ENCODE measurements around the gene FZD4. TPM values are rescaled to one million over a fixed set of nuclear protein-coding genes. Genes with fewer than 3 reads are reported as not detected.

FZD4 gene
- polyA plus RNA-seq, 3 donors, result 0.05 TPM; not detected in 2

GRCh38 chr11:86941871-86942599 lies 13.2 kb downstream of the FZD4 start:
- H3K27ac Mint-ChIP-seq, result no peak overlapping the region
- no peak for DNase-seq
- peaks cover 0 to 3% (median 2%) of the 10 kb centered on the region in 3 donors for H3K27me3 Mint-ChIP-seq (ENCODE audit: low read depth in 3 of 3)
- WGBS (ENCODE audit: insufficient coverage), result 0% methylated on average over 1 of the region's 4 CpGs
- Histone ChIP-seq H3K4me3 (replicated peaks in 1 of 3; ENCODE audit: low read depth in 2 of 3, low read length in 3 of 3) (no peak overlapping the region), H3K4me1 (ENCODE audit: control insufficient read depth in 1 of 2, insufficient read depth in 2 of 2, low read length in 2 of 2) (no peaks in the 10 kb centered on the region), H3K9me3 (replicated peaks in 1 of 2; ENCODE audit: control insufficient read depth in 1 of 2, insufficient read depth in 1 of 2, low read length in 2 of 2) (no peaks in the 10 kb centered on the region), H3K4me2 (replicated peaks; ENCODE audit: extremely low read depth, low read length, poor library complexity, severe bottlenecking) (no peak overlapping the region), H3K27ac (ENCODE audit: low read depth in 1 of 2, low read length in 2 of 2) (no peak overlapping the region), H3K9ac (ENCODE audit: insufficient read depth, low read length, poor library complexity, severe bottlenecking) (no peak overlapping the region), H3K27me3 (ENCODE audit: control insufficient read depth in 2 of 2, insufficient read depth in 2 of 2, low read length in 2 of 2) (no peaks in the 10 kb centered on the region), H3K79me2 (ENCODE audit: insufficient read depth, low read length) (no peaks in the 10 kb centered on the region), H3K36me3 (replicated peaks in 1 of 2; ENCODE audit: control insufficient read depth in 1 of 2, insufficient read depth in 2 of 2, low read length in 2 of 2) (no peaks in the 10 kb centered on the region), H2AFZ (ENCODE audit: insufficient read depth, low read depth, low read length, poor library complexity, severe bottlenecking) (no peak overlapping the region), H4K20me1 (ENCODE audit: insufficient read depth, low read length) (no peaks in the 10 kb centered on the region)
- no peak for TF ChIP-seq CTCF (IDR thresholded peaks at IDR 0.05)
- H3K9me3 Mint-ChIP-seq, result no peaks in the 10 kb centered on the region
- no peak overlapping the region for H3K4me3 Mint-ChIP-seq
- H3K36me3 Mint-ChIP-seq, result no peaks in the 10 kb centered on the region
- peaks cover 5% of the 10 kb centered on the region for H3K4me1 Mint-ChIP-seq
- intact Hi-C loops (cut with micrococcal nuclease), result no loop called here

GRCh38 chr11:86941077-86941870 lies 13.9 kb downstream of the FZD4 start:
- intact Hi-C loops (cut with micrococcal nuclease), result no loop called here
- Histone ChIP-seq H3K4me3 (replicated peaks in 1 of 3; ENCODE audit: low read depth in 2 of 3, low read length in 3 of 3) (no peak overlapping the region), H3K9ac (ENCODE audit: insufficient read depth, low read length, poor library complexity, severe bottlenecking) (no peak overlapping the region), H2AFZ (ENCODE audit: insufficient read depth, low read depth, low read length, poor library complexity, severe bottlenecking) (no peak overlapping the region), H3K4me1 (ENCODE audit: control insufficient read depth in 1 of 2, insufficient read depth in 2 of 2, low read length in 2 of 2) (no peaks in the 10 kb centered on the region), H3K36me3 (replicated peaks in 1 of 2; ENCODE audit: control insufficient read depth in 1 of 2, insufficient read depth in 2 of 2, low read length in 2 of 2) (no peaks in the 10 kb centered on the region), H3K27me3 (ENCODE audit: control insufficient read depth in 2 of 2, insufficient read depth in 2 of 2, low read length in 2 of 2) (no peaks in the 10 kb centered on the region), H3K27ac (ENCODE audit: low read depth in 1 of 2, low read length in 2 of 2) (no peak overlapping the region), H3K79me2 (ENCODE audit: insufficient read depth, low read length) (no peaks in the 10 kb centered on the region), H3K4me2 (replicated peaks; ENCODE audit: extremely low read depth, low read length, poor library complexity, severe bottlenecking) (no peak overlapping the region), H3K9me3 (replicated peaks in 1 of 2; ENCODE audit: control insufficient read depth in 1 of 2, insufficient read depth in 1 of 2, low read length in 2 of 2) (no peaks in the 10 kb centered on the region), H4K20me1 (ENCODE audit: insufficient read depth, low read length) (no peaks in the 10 kb centered on the region)
- Mint-ChIP-seq H3K9me3 (no peaks in the 10 kb centered on the region), H3K4me1 (peaks cover 5% of the 10 kb centered on the region), H3K4me3 (no peak overlapping the region), H3K36me3 (no peaks in the 10 kb centered on the region), H3K27ac (no peak overlapping the region), H3K27me3 (ENCODE audit: low read depth in 3 of 3) (peaks cover 0 to 2% (median 2%) of the 10 kb centered on the region in 3 donors)
- WGBS (ENCODE audit: insufficient coverage), result no CpG with 5 or more reads among the region's 7 CpGs
- TF ChIP-seq CTCF (IDR thresholded peaks at IDR 0.05), result no peak
- no peak for DNase-seq
